GM12874 (cell line): ENCODE data around the gene CRYAA.

ENCODE experiments used
- TF ChIP-seq, protein P1 (sequence below): IDR thresholded peaks from 2 replicates; pipeline ENCODE4 v1.5.1; 2011; ENCODE audit warnings: low read depth, mild to moderate bottlenecking, control low read depth, low read length, moderate library complexity; ENCODE audit not compliant: insufficient read depth

CRYAA gene

DNA sequence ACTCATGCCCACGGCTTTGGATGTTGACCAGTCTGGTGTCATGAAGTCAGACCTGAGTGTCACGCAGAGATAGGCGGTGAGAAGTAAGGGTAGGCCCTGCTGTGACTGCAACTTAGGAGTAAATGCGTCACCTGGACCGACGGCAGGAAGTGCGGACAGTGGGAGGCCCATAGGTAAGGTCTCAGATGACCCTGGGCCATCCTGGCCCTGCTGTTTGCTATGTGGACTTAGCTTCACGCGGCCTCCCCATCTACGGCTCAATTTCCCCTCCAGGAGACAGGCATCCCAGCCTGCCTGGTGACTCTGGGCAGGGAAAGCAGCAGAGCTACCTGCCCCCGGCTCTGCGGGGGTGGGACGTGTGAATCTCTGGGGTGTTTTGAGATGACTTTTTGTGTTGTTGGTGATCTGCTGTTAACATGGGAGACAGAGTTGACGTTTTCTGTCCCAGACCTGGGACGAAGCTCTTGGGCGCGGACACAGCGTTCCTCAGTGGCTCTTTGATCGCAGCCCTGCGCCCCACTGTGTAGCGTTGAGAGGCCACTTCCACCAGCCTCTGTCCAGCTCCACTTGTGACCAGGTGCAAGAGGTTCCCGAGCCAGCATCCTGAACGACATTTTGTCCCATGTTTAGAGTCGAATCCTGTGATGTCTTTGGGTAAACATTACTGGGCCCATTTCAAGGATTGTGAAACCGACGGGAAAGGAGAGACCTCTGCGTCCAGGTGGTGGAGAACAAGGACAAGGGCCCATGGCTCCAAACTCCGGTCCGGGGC, 39.9 kb downstream of the CRYAA start:
- TF ChIP-seq, protein P1, sequence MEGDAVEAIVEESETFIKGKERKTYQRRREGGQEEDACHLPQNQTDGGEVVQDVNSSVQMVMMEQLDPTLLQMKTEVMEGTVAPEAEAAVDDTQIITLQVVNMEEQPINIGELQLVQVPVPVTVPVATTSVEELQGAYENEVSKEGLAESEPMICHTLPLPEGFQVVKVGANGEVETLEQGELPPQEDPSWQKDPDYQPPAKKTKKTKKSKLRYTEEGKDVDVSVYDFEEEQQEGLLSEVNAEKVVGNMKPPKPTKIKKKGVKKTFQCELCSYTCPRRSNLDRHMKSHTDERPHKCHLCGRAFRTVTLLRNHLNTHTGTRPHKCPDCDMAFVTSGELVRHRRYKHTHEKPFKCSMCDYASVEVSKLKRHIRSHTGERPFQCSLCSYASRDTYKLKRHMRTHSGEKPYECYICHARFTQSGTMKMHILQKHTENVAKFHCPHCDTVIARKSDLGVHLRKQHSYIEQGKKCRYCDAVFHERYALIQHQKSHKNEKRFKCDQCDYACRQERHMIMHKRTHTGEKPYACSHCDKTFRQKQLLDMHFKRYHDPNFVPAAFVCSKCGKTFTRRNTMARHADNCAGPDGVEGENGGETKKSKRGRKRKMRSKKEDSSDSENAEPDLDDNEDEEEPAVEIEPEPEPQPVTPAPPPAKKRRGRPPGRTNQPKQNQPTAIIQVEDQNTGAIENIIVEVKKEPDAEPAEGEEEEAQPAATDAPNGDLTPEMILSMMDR: no peak

DNA sequence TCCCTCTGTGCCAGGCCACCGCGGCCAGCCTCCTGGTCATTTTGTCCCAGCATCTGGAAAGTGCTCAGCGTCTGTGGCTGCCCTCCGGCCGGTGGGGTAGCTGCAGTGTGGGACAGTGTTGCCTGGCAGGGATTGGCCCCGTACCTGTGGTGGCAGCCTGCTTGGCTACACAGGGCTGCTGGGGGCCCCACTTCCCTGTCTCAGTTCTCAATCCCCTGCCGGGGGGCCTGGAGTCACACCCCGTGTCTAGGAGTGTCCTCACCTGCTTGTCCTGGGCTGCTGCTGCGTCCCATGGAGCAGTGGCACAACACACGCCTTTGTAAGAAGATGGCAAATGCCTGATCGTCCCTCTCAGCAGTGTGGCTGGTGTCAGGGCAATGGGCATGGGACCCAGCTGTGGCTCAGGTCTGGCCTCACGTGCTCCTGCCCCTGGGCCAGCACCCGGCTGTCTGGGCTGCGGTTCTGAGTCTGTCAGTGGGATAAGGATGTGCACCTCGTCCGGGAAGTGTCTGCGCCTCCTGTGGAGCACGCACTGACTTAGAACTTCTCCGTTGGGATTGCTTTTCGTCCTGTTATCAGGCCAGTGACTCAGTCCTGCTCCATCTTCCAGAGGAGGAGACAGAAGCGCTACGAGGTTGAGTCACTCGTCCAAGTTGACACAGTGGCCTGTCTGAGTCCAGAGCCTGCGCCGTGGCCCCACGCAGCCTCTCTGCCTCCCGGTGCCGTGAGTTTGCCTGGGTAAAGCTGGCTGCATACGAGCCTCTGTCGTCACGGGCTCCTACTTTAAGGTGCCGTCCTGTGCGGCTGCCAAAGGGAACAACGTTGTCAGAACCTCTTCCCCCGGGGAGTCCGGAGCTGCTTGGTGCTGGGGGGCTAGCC, 41.0 kb downstream of the CRYAA start:
- TF ChIP-seq, protein P1: no peak

GRCh38 chr21:43210454-43211071, 41.8 kb downstream of the CRYAA start:
- TF ChIP-seq, protein P1: no peak

DNA sequence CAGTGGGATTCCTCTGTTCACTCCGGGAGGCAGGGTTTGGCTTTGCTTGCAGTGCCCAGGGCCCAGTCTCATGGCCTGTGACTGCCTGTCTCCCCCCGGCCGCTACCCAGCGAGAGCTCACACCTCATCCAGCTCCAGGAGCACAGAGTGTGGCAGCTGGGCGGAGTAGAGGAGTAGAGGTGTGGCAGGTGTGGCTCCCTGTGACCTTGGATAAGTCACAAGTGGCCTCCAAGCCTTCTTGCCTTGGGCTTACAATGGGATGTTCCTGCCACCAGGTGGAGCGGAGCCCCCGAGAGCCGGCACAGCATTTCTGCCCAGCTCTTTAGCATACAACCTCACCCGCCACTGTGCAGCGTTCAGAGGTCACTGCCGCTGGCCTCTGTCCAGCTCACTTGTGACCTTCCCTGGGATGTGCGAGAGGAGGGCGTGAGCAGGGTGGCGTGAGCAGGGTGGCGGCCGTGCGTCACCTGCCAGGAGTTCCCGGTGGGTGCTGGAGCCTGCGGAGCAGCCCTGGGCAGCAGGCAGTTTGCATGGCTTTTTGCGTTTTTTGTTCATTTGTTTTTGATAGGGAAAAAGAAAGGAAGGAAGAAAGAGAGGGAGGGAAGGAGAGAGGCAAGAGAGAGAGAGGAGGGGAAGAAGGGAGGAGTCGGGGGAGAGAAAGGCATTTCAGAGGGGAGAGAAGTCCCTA, 42.4 kb downstream of the CRYAA start:
- TF ChIP-seq, protein P1: no peak

GRCh38 chr21:43211760-43212115, 42.9 kb downstream of the CRYAA start:
- TF ChIP-seq, protein P1: no peak
